ENCODE results near the gene PLAAT4.

- TF ChIP-seq HDGF (IDR thresholded peaks at IDR 0.05; ENCODE audit: borderline replicate concordance) (no peak), TARDBP (IDR thresholded peaks at IDR 0.05) (no peak)
Observed at GRCh38 chr11:63493127-63493526, 43.5 kb upstream of the PLAAT4 start.
